AG04450 (cell line): ENCODE measurements around the gene LGI4. TPM values are rescaled to one million over a fixed set of nuclear protein-coding genes. Genes with fewer than 3 reads are reported as not detected.

Source experiments
- CTCF ChIA-PET: fragments of 300-600, 350-600 bp; formaldehyde crosslinking; extraction: SDS; loops from one replicate; lab custom pipeline; 2022; ENCODE audit warnings: antibody characterized with exemption, inconsistent platforms; lab: Charles Lee
- POLR2A ChIA-PET: fragments of 350-600 bp; formaldehyde crosslinking; extraction: SDS; loops from one replicate; lab custom pipeline; 2021; ENCODE audit warnings: antibody characterized with exemption, inconsistent platforms; lab: Yijun Ruan, JAX
- DNase-seq: peaks from one replicate; pipeline ENCODE4 v3.0.0-alpha.2; 2011; ENCODE audit warnings: low read depth, low spot score
- H3K27ac ChIP-seq: one replicate; pipeline ENCODE4 v1.5.1; 2012; ENCODE audit warnings: low read depth, low read length, control low read depth
- H3K27me3 ChIP-seq: one replicate; pipeline ENCODE4 v1.6.0; 2012; ENCODE audit warnings: low read length; ENCODE audit not compliant: control insufficient read depth, insufficient read depth
- H3K4me3 ChIP-seq: 2 replicates; pipeline ENCODE4 v1.5.1; 2011; ENCODE audit warnings: mild to moderate bottlenecking, low read depth, low read length, control low read depth
- H3K9me3 ChIP-seq: 2 replicates; pipeline ENCODE4 v1.5.1; 2012; ENCODE audit warnings: low read length; ENCODE audit not compliant: control insufficient read depth, insufficient read depth
- polyA plus RNA-seq: library from polyadenylated mRNA; depleted of rRNA; stranded (reverse); fragments of >200 nt; gene quantifications from 2 replicates; pipeline ENCODE4 v1.2.3, GENCODE V29; 2011
- TF ChIP-seq, protein P1 (sequence below): IDR thresholded peaks from 2 replicates; pipeline ENCODE4 v1.5.1; 2011; ENCODE audit warnings: low read depth, low read length, control low read depth, inconsistent platforms

Gene LGI4
- polyA plus RNA-seq, 1 experiment: 0.07 TPM

DNA sequence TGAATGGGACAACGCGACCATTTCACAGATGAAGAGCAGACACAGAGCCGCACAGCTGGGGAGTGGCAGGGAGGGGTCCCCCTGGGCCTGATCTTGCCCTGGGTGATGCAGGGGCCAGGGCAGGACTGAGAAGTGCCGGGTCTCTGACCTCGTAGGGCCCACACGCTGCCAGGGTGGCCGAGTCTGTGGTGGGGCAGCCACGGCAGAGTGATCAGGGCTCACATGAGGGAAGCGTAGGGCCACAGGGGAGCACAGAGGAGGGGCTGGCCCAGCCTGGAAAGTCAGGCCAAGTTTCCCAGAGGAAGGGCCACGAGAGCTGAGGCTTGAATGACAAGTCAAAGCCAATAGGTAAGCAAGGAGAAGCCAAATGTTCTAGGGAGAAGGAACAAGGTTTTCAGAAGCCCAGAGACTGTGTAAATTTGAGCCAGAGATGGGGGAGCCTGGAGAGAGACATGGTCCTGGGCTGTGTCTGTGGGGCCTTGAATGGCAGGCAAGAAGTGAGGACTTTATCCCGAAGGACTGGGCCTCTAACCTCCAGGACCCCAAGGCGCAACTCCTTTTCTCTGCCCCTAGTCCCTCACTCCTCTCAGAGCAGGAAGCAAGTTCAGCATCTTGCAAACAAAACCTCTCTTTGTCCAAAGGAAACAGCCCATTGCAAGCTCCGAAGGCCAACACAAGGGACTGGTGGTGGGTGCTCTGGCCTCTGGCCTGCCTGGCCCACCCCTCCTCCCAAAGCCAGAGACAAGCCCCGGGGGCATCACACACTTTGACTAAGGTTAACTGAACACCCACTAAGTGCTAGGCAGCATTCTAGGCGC is 51.0 kb downstream of the LGI4 start:
- Histone ChIP-seq H3K4me3 (no peak overlapping the region), H3K9me3 (peaks cover 4% of the 10 kb centered on the region), H3K27me3 (no peaks in the 10 kb centered on the region), H3K27ac (no peak overlapping the region)
- CTCF ChIA-PET: interaction anchor here (0.7 to 3.6 kb wide), 2 partner anchors 17 to 411 kb away, joined by 4 to 22 read pairs; no protein-coding TSS in a partner anchor
- TF ChIP-seq, protein P1, sequence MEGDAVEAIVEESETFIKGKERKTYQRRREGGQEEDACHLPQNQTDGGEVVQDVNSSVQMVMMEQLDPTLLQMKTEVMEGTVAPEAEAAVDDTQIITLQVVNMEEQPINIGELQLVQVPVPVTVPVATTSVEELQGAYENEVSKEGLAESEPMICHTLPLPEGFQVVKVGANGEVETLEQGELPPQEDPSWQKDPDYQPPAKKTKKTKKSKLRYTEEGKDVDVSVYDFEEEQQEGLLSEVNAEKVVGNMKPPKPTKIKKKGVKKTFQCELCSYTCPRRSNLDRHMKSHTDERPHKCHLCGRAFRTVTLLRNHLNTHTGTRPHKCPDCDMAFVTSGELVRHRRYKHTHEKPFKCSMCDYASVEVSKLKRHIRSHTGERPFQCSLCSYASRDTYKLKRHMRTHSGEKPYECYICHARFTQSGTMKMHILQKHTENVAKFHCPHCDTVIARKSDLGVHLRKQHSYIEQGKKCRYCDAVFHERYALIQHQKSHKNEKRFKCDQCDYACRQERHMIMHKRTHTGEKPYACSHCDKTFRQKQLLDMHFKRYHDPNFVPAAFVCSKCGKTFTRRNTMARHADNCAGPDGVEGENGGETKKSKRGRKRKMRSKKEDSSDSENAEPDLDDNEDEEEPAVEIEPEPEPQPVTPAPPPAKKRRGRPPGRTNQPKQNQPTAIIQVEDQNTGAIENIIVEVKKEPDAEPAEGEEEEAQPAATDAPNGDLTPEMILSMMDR: no peak
- DNase-seq: no peak
- POLR2A ChIA-PET: no interaction called here

DNA sequence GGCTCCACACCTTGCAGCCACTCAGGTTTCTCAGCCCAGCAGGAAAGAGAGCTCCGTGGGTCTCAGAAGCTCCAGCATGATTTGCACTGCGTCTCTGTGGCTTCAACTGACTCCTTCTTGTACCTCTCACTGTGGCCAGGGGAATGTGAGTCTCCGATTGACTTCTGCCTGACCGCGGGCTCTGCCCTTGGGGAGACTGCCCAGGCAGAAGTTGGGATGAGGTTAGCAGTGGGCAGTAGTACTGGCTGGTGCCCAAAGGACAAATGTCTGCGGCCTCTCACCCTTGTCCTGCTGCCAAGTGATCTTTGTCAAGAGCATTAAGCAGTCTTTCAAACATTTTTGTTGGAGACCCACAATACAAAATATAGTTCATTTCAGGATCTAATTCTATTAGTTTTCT is 53.7 kb downstream of the LGI4 start:
- TF ChIP-seq, protein P1: no peak
- DNase-seq: no peak
- ChIA-PET POLR2A (no interaction called here), CTCF (interaction anchor here (1.0 to 3.4 kb wide), 4 partner anchors 9 to 54 kb away, joined by 3 to 11 read pairs (median 6); partner anchors contain the start of gene LGI4)
- H3K9me3 ChIP-seq: peaks cover 4% of the 10 kb centered on the region
- H3K27ac ChIP-seq: no peak overlapping the region
- no peak overlapping the region for H3K4me3 ChIP-seq
- H3K27me3 ChIP-seq: no peaks in the 10 kb centered on the region

DNA sequence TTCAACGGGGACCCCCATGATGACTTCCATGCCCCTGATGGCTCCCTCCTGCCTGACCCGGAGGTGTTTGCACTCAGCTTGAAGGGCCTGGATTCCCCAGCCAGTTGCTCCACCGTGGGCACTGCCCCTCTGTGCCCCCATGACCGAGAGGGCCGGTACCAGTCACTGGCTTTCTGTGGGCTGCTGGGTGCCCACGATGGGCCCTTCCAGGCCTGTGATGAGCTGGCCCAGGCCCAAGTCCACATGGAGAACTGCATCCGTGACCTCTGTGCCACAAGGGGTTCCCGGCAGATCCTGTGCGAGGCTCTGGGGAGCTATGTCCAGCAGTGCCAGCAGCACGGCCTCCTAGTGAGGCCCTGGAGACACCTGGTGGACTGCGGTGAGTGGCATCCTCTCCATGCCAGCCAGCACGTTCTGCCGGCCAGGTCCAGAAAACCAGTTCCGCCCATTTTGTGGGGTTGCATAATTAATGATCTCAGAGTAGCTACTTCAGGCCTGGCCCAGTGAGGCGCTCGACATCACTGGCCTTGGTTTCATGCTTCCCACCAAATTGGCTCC is 54.2 kb downstream of the LGI4 start:
- Histone ChIP-seq H3K27ac (no peak overlapping the region), H3K9me3 (peaks cover 4% of the 10 kb centered on the region), H3K4me3 (no peak overlapping the region), H3K27me3 (no peaks in the 10 kb centered on the region)
- CTCF ChIA-PET: interaction anchor here (1.0 to 3.4 kb wide), 4 partner anchors 10 to 55 kb away, joined by 3 to 11 read pairs (median 6); partner anchors contain the start of gene LGI4
- TF ChIP-seq, protein P1: no peak
- POLR2A ChIA-PET: no interaction called here
- no peak for DNase-seq

DNA sequence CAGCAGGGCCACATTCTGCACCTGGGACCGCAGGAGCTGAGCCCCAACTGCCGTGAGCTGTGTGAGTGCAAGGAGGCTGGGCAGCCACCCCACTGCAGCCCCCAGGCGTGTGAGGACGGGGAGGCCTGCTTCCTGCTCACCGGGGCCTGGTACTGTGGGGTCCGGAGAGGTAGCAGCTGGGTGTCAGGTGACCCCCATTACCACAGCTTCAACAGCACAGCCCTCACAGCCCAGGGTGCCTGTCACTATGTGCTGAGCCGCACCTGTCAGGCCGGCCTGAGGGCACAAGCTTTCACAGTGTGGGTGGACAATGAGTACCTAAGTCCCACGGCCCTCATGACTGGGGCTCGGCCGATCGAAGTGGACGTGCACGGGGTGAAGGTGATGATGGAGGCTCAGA is 55.0 kb downstream of the LGI4 start:
- Histone ChIP-seq H3K27ac (no peak overlapping the region), H3K9me3 (peaks cover 4% of the 10 kb centered on the region), H3K27me3 (peaks cover 3% of the 10 kb centered on the region), H3K4me3 (no peak overlapping the region)
- DNase-seq: no peak
- TF ChIP-seq, protein P1: no peak
- POLR2A ChIA-PET: no interaction called here
- CTCF ChIA-PET: interaction anchor here (3.4 kb wide), 1 partner anchor 13 kb away, joined by 11 read pairs; no protein-coding TSS in a partner anchor
